Brain microvascular endothelial cell (primary cell): ENCODE results near the gene AGPS.

Experiments
- DNase-seq: peaks from one replicate; pipeline ENCODE4 v3.0.0-alpha.2; 2020
- H3K27ac ChIP-seq: fragments of 250-450 bp; sonication (Bioruptor Pico); 2 replicates; pipeline ENCODE4 v1.5.1; 2020; ENCODE audit warnings: mild to moderate bottlenecking, moderate library complexity
- H3K27me3 ChIP-seq: fragments of 250-450 bp; sonication (Bioruptor Pico); replicated peaks from 2 replicates; pipeline ENCODE4 v1.5.1; 2020; ENCODE audit warnings: mild to moderate bottlenecking
- H3K36me3 ChIP-seq: fragments of 250-450 bp; sonication (Bioruptor Pico); replicated peaks from 2 replicates; pipeline ENCODE4 v1.5.1; 2020; ENCODE audit warnings: mild to moderate bottlenecking
- H3K4me3 ChIP-seq: 2 replicates; pipeline ENCODE4 v1.5.1; 2011; ENCODE audit warnings: low read depth, mild to moderate bottlenecking, control low read depth, low read length, moderate library complexity
- CTCF ChIP-seq: IDR thresholded peaks from 2 replicates; pipeline ENCODE4 v1.5.1; 2011; ENCODE audit warnings: low read depth, mild to moderate bottlenecking, moderate library complexity, low read length, control low read depth, inconsistent platforms; ENCODE audit errors: missing control alignments
- in situ Hi-C: cut with HindIII; loops from 2 replicates; pipeline ENCODE4 v1.10.0; 2017; ENCODE audit warnings: low sequenced_read_pairs, low pct_ligation_motif_present

The AGPS gene

DNA sequence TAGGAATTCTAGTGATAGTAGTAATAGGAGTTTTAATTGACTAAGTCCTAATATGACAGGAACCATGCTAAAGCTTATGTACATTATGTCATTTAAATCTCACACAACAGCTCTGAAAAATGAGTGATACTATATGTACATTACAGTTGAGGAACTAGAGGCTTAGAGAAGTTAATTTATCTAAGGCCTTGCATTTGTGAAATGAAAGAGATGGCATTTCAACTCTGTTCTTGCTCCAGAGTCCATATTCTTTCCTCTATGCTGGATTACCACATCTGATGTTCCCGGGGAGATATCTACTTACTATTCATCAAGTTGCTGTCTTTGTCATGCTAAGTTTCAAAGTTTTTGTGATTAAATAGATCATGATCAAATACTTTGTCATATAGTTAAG is 5.7 kb downstream of the AGPS start:
- Histone ChIP-seq H3K27ac (peak overlapping the region; percentile 84), H3K36me3 (no peaks in the 10 kb centered on the region), H3K4me3 (no peak overlapping the region), H3K27me3 (no peaks in the 10 kb centered on the region)
- in situ Hi-C loops, result no loop called here
- no peak for TF ChIP-seq CTCF
- no peak for DNase-seq

DNA sequence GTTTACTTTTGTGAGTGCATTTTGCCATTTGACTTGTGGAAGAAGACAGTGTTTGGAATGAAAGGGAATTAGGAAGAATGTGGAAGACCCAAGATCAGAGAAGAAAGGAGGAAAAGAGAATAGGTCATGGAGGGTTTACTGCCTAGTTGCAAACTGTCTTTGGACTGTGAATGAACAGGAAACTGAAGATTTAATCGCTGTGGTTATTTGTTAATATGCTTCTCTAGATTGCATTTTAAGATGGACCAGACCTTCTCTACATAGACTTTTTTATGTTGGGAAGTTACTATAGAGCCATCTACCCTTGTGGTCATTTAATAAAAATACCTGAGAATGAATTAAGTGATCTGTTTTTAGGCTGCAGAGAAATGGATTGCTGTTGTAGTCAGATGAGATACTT is 6.2 kb downstream of the AGPS start:
- DNase-seq, result no peak
- Histone ChIP-seq H3K27me3 (no peaks in the 10 kb centered on the region), H3K4me3 (no peak overlapping the region), H3K27ac (no peak overlapping the region), H3K36me3 (no peaks in the 10 kb centered on the region)
- in situ Hi-C loops, result no loop called here
- TF ChIP-seq CTCF, result no peak

- Histone ChIP-seq H3K36me3 (no peaks in the 10 kb centered on the region), H3K27me3 (no peaks in the 10 kb centered on the region), H3K27ac (no peak overlapping the region), H3K4me3 (no peak overlapping the region)
- no peak for TF ChIP-seq CTCF
- DNase-seq, result no peak
- in situ Hi-C loops, result no loop called here
These were observed 6.8 kb downstream of the AGPS start for GRCh38 chr2:177399376-177399775.

GRCh38 chr2:177400337-177400923 is 7.9 kb downstream of the AGPS start:
- no peak overlapping the region for H3K4me3 ChIP-seq
- H3K36me3 ChIP-seq, result no peaks in the 10 kb centered on the region
- no peak overlapping the region for H3K27ac ChIP-seq
- no peak for DNase-seq
- no peaks in the 10 kb centered on the region for H3K27me3 ChIP-seq
- in situ Hi-C loops, result no loop called here
- TF ChIP-seq CTCF, result no peak

GRCh38 chr2:177402096-177402495 is 9.5 kb downstream of the AGPS start:
- in situ Hi-C loops, result no loop called here
- no peak for TF ChIP-seq CTCF
- Histone ChIP-seq H3K36me3 (no peaks in the 10 kb centered on the region), H3K27ac (no peak overlapping the region), H3K4me3 (no peak overlapping the region), H3K27me3 (no peaks in the 10 kb centered on the region)
- no peak for DNase-seq

GRCh38 chr2:177403838-177404237 is 11.3 kb downstream of the AGPS start:
- DNase-seq, result no peak
- in situ Hi-C loops, result no loop called here
- TF ChIP-seq CTCF, result no peak
- Histone ChIP-seq H3K4me3 (no peak overlapping the region), H3K27ac (no peak overlapping the region), H3K36me3 (no peaks in the 10 kb centered on the region), H3K27me3 (no peaks in the 10 kb centered on the region)
